Measurements from ENCODE around the gene C20orf144.
A peak's percentile ranks its signal among the peaks of the same experiment; 100 is the strongest.
"Not testable (repeated sequence)": the region's sequence is repeated elsewhere in the genome, so short reads cannot be mapped to it uniquely, and the experiment has no call there.

C20orf144 gene

DNA sequence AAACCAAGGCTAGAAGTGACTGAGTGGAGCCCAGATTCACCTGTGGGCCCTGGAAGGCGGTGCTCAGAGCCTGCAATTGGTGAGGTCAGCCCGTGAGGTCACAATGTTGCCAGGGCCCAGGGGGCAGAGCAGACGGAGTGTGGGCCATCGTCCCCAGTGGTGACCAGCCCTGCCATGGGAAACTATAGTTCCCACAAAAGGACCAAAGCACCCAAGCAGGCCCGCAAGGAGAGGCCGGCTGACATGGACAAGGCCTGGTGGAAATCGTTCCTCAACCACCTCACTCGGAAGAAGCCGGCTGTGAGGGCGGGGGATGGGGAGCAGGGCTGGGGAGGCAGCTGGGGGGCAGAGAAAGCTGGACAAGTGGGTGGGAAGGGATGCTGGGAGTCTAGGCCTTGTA is at the start of gene C20orf144:
Gene C20orf144 (plus strand): TSS at position 156 of the 400 bp plus-strand sequence. CDS start 19 bp downstream, at position 175.
- peaks cover 26% of the 10 kb centered on the region for H3K4me1 Mint-ChIP-seq
- no peaks in the 10 kb centered on the region for H3K36me3 Mint-ChIP-seq
- peak within 1 kb of the TSS; percentile 88 for H3K4me3 Mint-ChIP-seq
- H3K9me3 Mint-ChIP-seq: no peaks in the 10 kb centered on the region
- H3K27ac Mint-ChIP-seq: peak within 1 kb of the TSS; percentile 77
- no peaks in the 10 kb centered on the region for H3K27me3 Mint-ChIP-seq

GRCh38 chr20:33621717-33622400 is 40.3 kb upstream of the C20orf144 start:
- H3K4me1 Mint-ChIP-seq: peaks cover 17% of the 10 kb centered on the region
- H3K27ac Mint-ChIP-seq: no peak overlapping the region
- peaks cover 14% of the 10 kb centered on the region for H3K36me3 Mint-ChIP-seq
- no peak overlapping the region for H3K4me3 Mint-ChIP-seq
- H3K27me3 Mint-ChIP-seq: no peaks in the 10 kb centered on the region
- no peaks in the 10 kb centered on the region for H3K9me3 Mint-ChIP-seq

DNA sequence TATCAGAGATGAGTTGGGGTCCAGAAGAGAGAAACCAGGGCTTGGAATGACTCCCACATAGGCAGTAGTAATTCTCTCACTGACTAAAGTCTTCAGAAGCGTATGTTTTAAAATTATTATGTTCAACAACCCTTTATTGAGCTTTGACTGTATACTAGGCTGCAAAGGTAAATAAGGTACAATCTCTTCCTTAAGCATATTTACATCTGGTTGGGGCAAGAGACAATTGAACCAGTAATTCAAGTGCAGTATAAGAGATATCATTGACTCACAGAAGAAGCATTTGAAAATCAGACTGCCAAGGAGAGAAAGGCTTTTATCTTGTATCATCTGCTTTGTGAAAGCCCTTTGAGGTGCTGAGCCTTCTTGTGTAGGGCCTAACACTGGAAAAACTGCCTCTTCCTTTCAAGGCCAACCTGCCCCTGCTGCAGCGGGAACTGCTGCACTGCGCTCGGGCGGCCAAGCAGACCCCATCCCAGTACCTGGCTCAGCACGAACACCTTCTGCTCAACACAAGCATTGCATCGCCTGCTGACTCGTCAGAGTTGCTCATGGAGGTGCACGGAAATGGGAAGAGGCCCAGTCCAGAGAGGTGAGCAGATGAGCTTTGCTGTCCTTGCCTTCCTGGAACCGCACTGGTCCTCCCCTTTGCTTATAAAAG is 39.3 kb upstream of the C20orf144 start:
- Mint-ChIP-seq H3K36me3 (peaks cover 11% of the 10 kb centered on the region), H3K27me3 (no peaks in the 10 kb centered on the region), H3K9me3 (no peaks in the 10 kb centered on the region), H3K4me1 (peaks cover 17% of the 10 kb centered on the region), H3K27ac (no peak overlapping the region), H3K4me3 (no peak overlapping the region)

DNA sequence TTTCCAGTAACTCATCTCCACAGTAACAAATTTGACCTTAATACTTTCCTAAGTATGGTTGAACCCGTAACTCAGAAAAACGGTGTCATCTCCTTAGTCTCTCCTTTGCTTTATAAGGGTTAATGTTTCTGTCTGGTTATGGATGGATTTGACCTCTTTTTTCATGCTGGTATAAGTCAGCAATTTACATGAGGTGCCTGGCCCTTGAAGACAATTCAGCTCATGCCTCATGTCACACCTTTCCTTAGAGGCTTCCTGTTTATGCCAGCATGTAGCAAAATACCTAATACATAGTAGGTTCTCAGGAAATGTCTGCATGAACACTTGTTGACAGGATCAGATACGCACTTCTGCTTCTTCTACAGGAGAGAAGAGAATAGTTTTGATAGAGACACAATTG is 37.7 kb upstream of the C20orf144 start:
- Mint-ChIP-seq H3K4me1 (peaks cover 17% of the 10 kb centered on the region), H3K36me3 (peaks cover 18% of the 10 kb centered on the region), H3K27ac (peak overlapping the region; percentile 52), H3K4me3 (no peak overlapping the region), H3K27me3 (no peaks in the 10 kb centered on the region), H3K9me3 (no peaks in the 10 kb centered on the region)

GRCh38 chr20:33626190-33626589 is 35.9 kb upstream of the C20orf144 start:
- Mint-ChIP-seq H3K4me1 (peaks cover 13% of the 10 kb centered on the region), H3K4me3 (no peak overlapping the region), H3K27ac (no peak overlapping the region), H3K9me3 (no peaks in the 10 kb centered on the region), H3K27me3 (no peaks in the 10 kb centered on the region), H3K36me3 (peaks cover 18% of the 10 kb centered on the region)

GRCh38 chr20:33627577-33628216 is 34.4 kb upstream of the C20orf144 start:
- Mint-ChIP-seq H3K27ac (no peak overlapping the region), H3K9me3 (no peaks in the 10 kb centered on the region), H3K36me3 (peaks cover 18% of the 10 kb centered on the region), H3K4me3 (no peak overlapping the region), H3K4me1 (peaks cover 13% of the 10 kb centered on the region), H3K27me3 (no peaks in the 10 kb centered on the region)

GRCh38 chr20:33629533-33629932 is 32.6 kb upstream of the C20orf144 start:
- peak overlapping the region; percentile 57 for H3K27ac Mint-ChIP-seq
- no peaks in the 10 kb centered on the region for H3K27me3 Mint-ChIP-seq

DNA sequence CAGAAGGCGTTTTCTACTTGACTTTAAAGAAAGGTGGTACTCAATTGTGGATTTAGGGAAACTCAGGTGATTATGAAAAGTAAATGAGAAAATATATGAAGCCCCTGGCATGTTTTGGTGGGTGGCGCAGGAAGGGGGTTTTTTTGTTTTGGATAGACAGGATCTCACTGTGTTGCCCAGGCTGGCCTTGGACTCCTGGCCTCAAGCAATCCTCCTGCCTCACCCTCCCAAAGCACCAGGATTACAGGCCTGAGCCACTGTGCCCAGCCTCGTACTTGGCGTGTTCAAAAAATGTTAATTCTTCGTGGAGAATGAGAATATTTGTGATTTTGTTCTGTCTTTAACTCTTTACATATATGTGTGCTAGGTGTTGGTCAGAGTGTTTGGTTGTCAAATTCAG is 32.1 kb upstream of the C20orf144 start:
- no peak overlapping the region for H3K4me3 Mint-ChIP-seq
- peaks cover 12% of the 10 kb centered on the region for H3K36me3 Mint-ChIP-seq
- peaks cover 4% of the 10 kb centered on the region for H3K4me1 Mint-ChIP-seq
- H3K27ac Mint-ChIP-seq: no peak overlapping the region
- no peaks in the 10 kb centered on the region for H3K9me3 Mint-ChIP-seq
- H3K27me3 Mint-ChIP-seq: no peaks in the 10 kb centered on the region

More at GRCh38 chr20:33629533-33629932, 32.6 kb upstream of the C20orf144 start:
- no peak overlapping the region for H3K4me3 Mint-ChIP-seq
- H3K36me3 Mint-ChIP-seq: peaks cover 12% of the 10 kb centered on the region
- H3K9me3 Mint-ChIP-seq: no peaks in the 10 kb centered on the region
- peaks cover 8% of the 10 kb centered on the region for H3K4me1 Mint-ChIP-seq

- no peak overlapping the region for H3K27ac Mint-ChIP-seq
- H3K4me1 Mint-ChIP-seq: peaks cover 3% of the 10 kb centered on the region
- H3K27me3 Mint-ChIP-seq: no peaks in the 10 kb centered on the region
- peaks cover 10% of the 10 kb centered on the region for H3K36me3 Mint-ChIP-seq
- H3K4me3 Mint-ChIP-seq: no peak overlapping the region
- H3K9me3 Mint-ChIP-seq: no peaks in the 10 kb centered on the region
These were observed 31.6 kb upstream of the C20orf144 start for GRCh38 chr20:33630507-33630906.

GRCh38 chr20:33631910-33632309 is 30.2 kb upstream of the C20orf144 start:
- not testable (repeated sequence) for H3K27me3 Mint-ChIP-seq, H3K4me1 Mint-ChIP-seq, H3K27ac Mint-ChIP-seq, H3K4me3 Mint-ChIP-seq, H3K36me3 Mint-ChIP-seq, H3K9me3 Mint-ChIP-seq

GRCh38 chr20:33635341-33635740 is 26.8 kb upstream of the C20orf144 start:
- peaks cover 1% of the 10 kb centered on the region for H3K36me3 Mint-ChIP-seq
- no peak overlapping the region for H3K27ac Mint-ChIP-seq
- no peaks in the 10 kb centered on the region for H3K27me3 Mint-ChIP-seq
- H3K4me3 Mint-ChIP-seq: no peak overlapping the region
- no peaks in the 10 kb centered on the region for H3K9me3 Mint-ChIP-seq
- H3K4me1 Mint-ChIP-seq: peaks cover 3% of the 10 kb centered on the region

DNA sequence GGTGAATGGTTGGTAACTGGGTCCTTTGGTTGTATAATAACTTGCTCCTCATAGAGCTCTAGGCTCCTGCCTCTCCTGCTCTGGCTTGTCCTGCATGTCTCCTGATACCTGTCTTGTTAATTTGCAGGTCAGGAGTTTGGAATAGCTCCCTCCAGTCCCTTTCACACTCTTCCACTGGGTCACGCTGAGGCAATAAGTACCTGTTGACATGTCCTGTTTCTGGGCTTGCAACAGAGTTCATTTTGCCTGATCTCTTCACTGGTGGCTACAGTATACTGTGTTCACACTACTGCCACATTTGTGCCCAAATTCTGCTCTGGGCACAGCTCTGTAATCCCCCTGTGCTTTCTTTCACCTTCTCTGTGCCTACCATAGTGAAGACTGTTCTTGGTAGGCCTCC is 25.4 kb upstream of the C20orf144 start:
- H3K4me3 Mint-ChIP-seq: no peak overlapping the region
- H3K27me3 Mint-ChIP-seq: no peaks in the 10 kb centered on the region
- peaks cover 3% of the 10 kb centered on the region for H3K4me1 Mint-ChIP-seq
- no peaks in the 10 kb centered on the region for H3K9me3 Mint-ChIP-seq
- peaks cover 1% of the 10 kb centered on the region for H3K36me3 Mint-ChIP-seq
- H3K27ac Mint-ChIP-seq: peak overlapping the region; percentile 19

- no peaks in the 10 kb centered on the region for H3K27me3 Mint-ChIP-seq
- H3K27ac Mint-ChIP-seq: no peak overlapping the region
- H3K36me3 Mint-ChIP-seq: peaks cover 3% of the 10 kb centered on the region
These were observed 21.8 kb upstream of the C20orf144 start for GRCh38 chr20:33640287-33640686.

GRCh38 chr20:33644313-33645071 is 17.6 kb upstream of the C20orf144 start:
- Mint-ChIP-seq H3K27ac (no peak overlapping the region), H3K4me3 (no peak overlapping the region), H3K4me1 (no peaks in the 10 kb centered on the region), H3K36me3 (peaks cover 5% of the 10 kb centered on the region), H3K27me3 (no peaks in the 10 kb centered on the region), H3K9me3 (no peaks in the 10 kb centered on the region)

More at GRCh38 chr20:33640287-33640686, 21.8 kb upstream of the C20orf144 start:
- H3K4me3 Mint-ChIP-seq: no peak overlapping the region
- no peaks in the 10 kb centered on the region for H3K4me1 Mint-ChIP-seq
- no peaks in the 10 kb centered on the region for H3K9me3 Mint-ChIP-seq

GRCh38 chr20:33645072-33645358 is 17.1 kb upstream of the C20orf144 start:
- Mint-ChIP-seq H3K27me3 (no peaks in the 10 kb centered on the region), H3K9me3 (no peaks in the 10 kb centered on the region), H3K36me3 (peaks cover 5% of the 10 kb centered on the region), H3K4me1 (no peaks in the 10 kb centered on the region), H3K4me3 (no peak overlapping the region), H3K27ac (no peak overlapping the region)

GRCh38 chr20:33645396-33645795 is 16.7 kb upstream of the C20orf144 start:
- H3K4me3 Mint-ChIP-seq: no peak overlapping the region
- H3K27me3 Mint-ChIP-seq: no peaks in the 10 kb centered on the region
- no peaks in the 10 kb centered on the region for H3K9me3 Mint-ChIP-seq
- no peak overlapping the region for H3K27ac Mint-ChIP-seq
- no peaks in the 10 kb centered on the region for H3K4me1 Mint-ChIP-seq
- H3K36me3 Mint-ChIP-seq: peaks cover 5% of the 10 kb centered on the region
